Astrocyte (in vitro differentiated cells and primary cell): Measurements from ENCODE around the gene INPPL1. TPM values are rescaled to one million over a fixed set of nuclear protein-coding genes. Genes with fewer than 3 reads are reported as not detected.

ENCODE experiments used
- DNase-seq: peaks from one replicate; pipeline ENCODE4 v3.0.0-alpha.2; 2010; ENCODE audit warnings: low read depth
- FAIRE-seq: peaks from 2 replicates; lab custom pipeline; 2011; peaks lifted over from hg19 to GRCh38; lab: Jason Lieb, UNC
- H2AFZ ChIP-seq: 2 replicates; pipeline ENCODE4 v1.6.0; 2012; ENCODE audit warnings: low read depth, low read length, inconsistent platforms
- H3K27ac ChIP-seq: 2 replicates; pipeline ENCODE4 v1.5.1; 2011; ENCODE audit warnings: low read depth, low read length, inconsistent platforms
- H3K27me3 ChIP-seq: 2 replicates; pipeline ENCODE4 v1.6.0; 2011; ENCODE audit warnings: low read length, inconsistent platforms; ENCODE audit not compliant: insufficient read depth
- H3K36me3 ChIP-seq: 2 replicates; pipeline ENCODE4 v1.5.1; 2011; ENCODE audit warnings: low read length, inconsistent platforms; ENCODE audit not compliant: insufficient read depth
- H3K4me1 ChIP-seq: 2 replicates; pipeline ENCODE4 v1.5.1; 2011; ENCODE audit warnings: low read length, inconsistent platforms; ENCODE audit not compliant: insufficient read depth
- H3K4me2 ChIP-seq: 2 replicates; pipeline ENCODE4 v1.6.0; 2012; ENCODE audit warnings: low read length, inconsistent platforms
- H3K4me3 ChIP-seq: 2 replicates; pipeline ENCODE4 v1.5.1; 2011; ENCODE audit warnings: low read depth, mild to moderate bottlenecking, low read length, inconsistent platforms; ENCODE audit not compliant: insufficient read depth
- H3K79me2 ChIP-seq: 2 replicates; pipeline ENCODE4 v1.6.0; 2012; ENCODE audit warnings: mild to moderate bottlenecking, low read length, inconsistent platforms; ENCODE audit not compliant: insufficient read depth
- H3K9ac ChIP-seq: 2 replicates; pipeline ENCODE4 v1.6.0; 2012; ENCODE audit warnings: mild to moderate bottlenecking, low read length, inconsistent platforms
- H3K9me3 ChIP-seq: 2 replicates; pipeline ENCODE4 v1.5.1; 2012; ENCODE audit warnings: low read depth, mild to moderate bottlenecking, low read length, inconsistent platforms; ENCODE audit not compliant: insufficient read depth
- H4K20me1 ChIP-seq: 2 replicates; pipeline ENCODE4 v1.6.0; 2012; ENCODE audit warnings: low read length, inconsistent platforms; ENCODE audit not compliant: insufficient read depth
- H3K27ac Mint-ChIP-seq: one replicate; pipeline ENCODE4 v1.8.0; 2021; ENCODE audit warnings: mild to moderate bottlenecking, mixed read lengths; ENCODE audit not compliant: unreplicated experiment
- H3K27me3 Mint-ChIP-seq: one replicate; pipeline ENCODE4 v1.8.0; 2021; ENCODE audit warnings: low read depth, mixed read lengths; ENCODE audit not compliant: unreplicated experiment
- H3K36me3 Mint-ChIP-seq: one replicate; pipeline ENCODE4 v1.8.0; 2021; ENCODE audit warnings: low read depth, mixed read lengths; ENCODE audit not compliant: unreplicated experiment
- H3K4me1 Mint-ChIP-seq: one replicate; pipeline ENCODE4 v1.8.0; 2021; ENCODE audit warnings: low read depth, mixed read lengths; ENCODE audit not compliant: unreplicated experiment
- H3K4me3 Mint-ChIP-seq: one replicate; pipeline ENCODE4 v1.8.0; 2021; ENCODE audit warnings: mild to moderate bottlenecking, moderate library complexity, mixed read lengths; ENCODE audit not compliant: unreplicated experiment
- H3K9me3 Mint-ChIP-seq: one replicate; pipeline ENCODE4 v1.8.0; 2021; ENCODE audit warnings: mild to moderate bottlenecking, mixed read lengths; ENCODE audit not compliant: unreplicated experiment
- EZH2 ChIP-seq: IDR thresholded peaks from 2 replicates; pipeline ENCODE4 v1.6.1; 2012; ENCODE audit warnings: mild to moderate bottlenecking, low read length, inconsistent platforms; ENCODE audit not compliant: insufficient read depth
- total RNA-seq: library from RNA; stranded (reverse); gene quantifications from 2 replicates; pipeline ENCODE4 v1.2.1, GENCODE V29; 2021
- TF ChIP-seq, protein P1 (sequence below): IDR thresholded peaks from 2 replicates; pipeline ENCODE4 v1.5.1; 2011; ENCODE audit warnings: low read depth, mild to moderate bottlenecking, inconsistent platforms, low read length, moderate library complexity; ENCODE audit not compliant: insufficient read depth

Gene INPPL1
- total RNA-seq, 1 donor from 2014 or later: 276 TPM

GRCh38 chr11:72228844-72229231 is 4.3 kb downstream of the INPPL1 start:
- Histone ChIP-seq H4K20me1 (peaks cover 88% of the 10 kb centered on the region), H3K4me2 (no peak overlapping the region), H3K27ac (no peak overlapping the region), H3K9ac (no peak overlapping the region), H3K4me1 (peaks cover 22% of the 10 kb centered on the region), H3K27me3 (no peaks in the 10 kb centered on the region), H3K79me2 (peaks cover 69% of the 10 kb centered on the region), H3K36me3 (peaks cover 32% of the 10 kb centered on the region), H3K4me3 (no peak overlapping the region), H3K9me3 (no peaks in the 10 kb centered on the region), H2AFZ (no peak overlapping the region)
- no peaks in the 10 kb centered on the region for H3K9me3 Mint-ChIP-seq
- peaks cover 18% of the 10 kb centered on the region for H3K36me3 Mint-ChIP-seq
- no peak overlapping the region for H3K27ac Mint-ChIP-seq
- TF ChIP-seq EZH2: no peak
- TF ChIP-seq, protein P1, sequence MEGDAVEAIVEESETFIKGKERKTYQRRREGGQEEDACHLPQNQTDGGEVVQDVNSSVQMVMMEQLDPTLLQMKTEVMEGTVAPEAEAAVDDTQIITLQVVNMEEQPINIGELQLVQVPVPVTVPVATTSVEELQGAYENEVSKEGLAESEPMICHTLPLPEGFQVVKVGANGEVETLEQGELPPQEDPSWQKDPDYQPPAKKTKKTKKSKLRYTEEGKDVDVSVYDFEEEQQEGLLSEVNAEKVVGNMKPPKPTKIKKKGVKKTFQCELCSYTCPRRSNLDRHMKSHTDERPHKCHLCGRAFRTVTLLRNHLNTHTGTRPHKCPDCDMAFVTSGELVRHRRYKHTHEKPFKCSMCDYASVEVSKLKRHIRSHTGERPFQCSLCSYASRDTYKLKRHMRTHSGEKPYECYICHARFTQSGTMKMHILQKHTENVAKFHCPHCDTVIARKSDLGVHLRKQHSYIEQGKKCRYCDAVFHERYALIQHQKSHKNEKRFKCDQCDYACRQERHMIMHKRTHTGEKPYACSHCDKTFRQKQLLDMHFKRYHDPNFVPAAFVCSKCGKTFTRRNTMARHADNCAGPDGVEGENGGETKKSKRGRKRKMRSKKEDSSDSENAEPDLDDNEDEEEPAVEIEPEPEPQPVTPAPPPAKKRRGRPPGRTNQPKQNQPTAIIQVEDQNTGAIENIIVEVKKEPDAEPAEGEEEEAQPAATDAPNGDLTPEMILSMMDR: no peak
- FAIRE-seq: no peak
- no peaks in the 10 kb centered on the region for H3K27me3 Mint-ChIP-seq
- H3K4me1 Mint-ChIP-seq: peaks cover 14% of the 10 kb centered on the region
- DNase-seq: no peak
- peak overlapping the region; percentile 27 for H3K4me3 Mint-ChIP-seq

GRCh38 chr11:72229336-72229924 is 4.9 kb downstream of the INPPL1 start:
- H3K27me3 ChIP-seq: no peaks in the 10 kb centered on the region
- H4K20me1 ChIP-seq: peaks cover 94% of the 10 kb centered on the region
- Mint-ChIP-seq H3K27me3 (no peaks in the 10 kb centered on the region), H3K27ac (no peak overlapping the region), H3K9me3 (no peaks in the 10 kb centered on the region), H3K4me3 (peak overlapping the region; percentile 27), H3K4me1 (peaks cover 14% of the 10 kb centered on the region), H3K36me3 (peaks cover 22% of the 10 kb centered on the region)
- DNase-seq (no peak), FAIRE-seq (no peak)
- peaks cover 35% of the 10 kb centered on the region for H3K36me3 ChIP-seq
- no peak overlapping the region for H3K4me3 ChIP-seq
- H3K4me2 ChIP-seq: no peak overlapping the region
- TF ChIP-seq, protein P1: no peak
- no peak for TF ChIP-seq EZH2
- no peak overlapping the region for H2AFZ ChIP-seq
- H3K4me1 ChIP-seq: peaks cover 22% of the 10 kb centered on the region
- peaks cover 64% of the 10 kb centered on the region for H3K79me2 ChIP-seq
- no peak overlapping the region for H3K27ac ChIP-seq
- H3K9me3 ChIP-seq: no peaks in the 10 kb centered on the region
- no peak overlapping the region for H3K9ac ChIP-seq
